Measurements from ENCODE around the gene SBF1. TPM values are rescaled to one million over a fixed set of nuclear protein-coding genes. Genes with fewer than 3 reads are reported as not detected.

The SBF1 gene
- total RNA-seq, 1 donor from 2014 or later = 55.8 TPM

- Histone ChIP-seq H3K9me3 (replicated peaks) (no peaks in the 10 kb centered on the region), H3K36me3 (no peaks in the 10 kb centered on the region), H3K27ac (replicated peaks) (no peak overlapping the region), H3K27me3 (ENCODE audit: low read depth) (peaks cover 58% of the 10 kb centered on the region), H3K4me1 (no peaks in the 10 kb centered on the region), H3K4me3 (no peak overlapping the region)
- TF ChIP-seq CTCF (IDR thresholded peaks at IDR 0.05; ENCODE audit: borderline replicate concordance) = no peak
- DNase-seq = no peak
- intact Hi-C loops (cut with micrococcal nuclease) = no loop called here
Observed at GRCh38 chr22:50488886-50489285, 14.1 kb upstream of the SBF1 start.

GRCh38 chr22:50488006-50488677 is 13.3 kb upstream of the SBF1 start:
- Histone ChIP-seq H3K27ac (replicated peaks) (no peak overlapping the region), H3K4me1 (no peaks in the 10 kb centered on the region), H3K4me3 (no peak overlapping the region), H3K9me3 (replicated peaks) (no peaks in the 10 kb centered on the region), H3K27me3 (ENCODE audit: low read depth) (peaks cover 65% of the 10 kb centered on the region), H3K36me3 (no peaks in the 10 kb centered on the region)
- TF ChIP-seq CTCF (IDR thresholded peaks at IDR 0.05; ENCODE audit: borderline replicate concordance) = no peak
- intact Hi-C loops (cut with micrococcal nuclease) = no loop called here
- no peak for DNase-seq

GRCh38 chr22:50487290-50488005 is 12.6 kb upstream of the SBF1 start:
- TF ChIP-seq CTCF (IDR thresholded peaks at IDR 0.05; ENCODE audit: borderline replicate concordance) = no peak

GRCh38 chr22:50486561-50487289 is 11.9 kb upstream of the SBF1 start, which contains the start of gene MIOX:
MIOX (plus strand) TSS chr22:50486859; CDS start chr22:50486898, 39 bp downstream.
- Histone ChIP-seq H3K27me3 (ENCODE audit: low read depth) (peaks cover 79% of the 10 kb centered on the region), H3K9me3 (replicated peaks) (no peaks in the 10 kb centered on the region), H3K27ac (replicated peaks) (no peak within 1 kb of the TSS), H3K4me3 (no peak within 1 kb of the TSS), H3K36me3 (no peaks in the 10 kb centered on the region), H3K4me1 (peaks cover 6% of the 10 kb centered on the region)
- DNase-seq = no peak
- intact Hi-C loops (cut with micrococcal nuclease) = no loop called here
- TF ChIP-seq CTCF (IDR thresholded peaks at IDR 0.05; ENCODE audit: borderline replicate concordance) = no peak

More at GRCh38 chr22:50487290-50488005, 12.6 kb upstream of the SBF1 start:
- H3K36me3 ChIP-seq = no peaks in the 10 kb centered on the region
- no peaks in the 10 kb centered on the region for H3K9me3 ChIP-seq (replicated peaks)
- no peak overlapping the region for H3K27ac ChIP-seq (replicated peaks)
- peaks cover 72% of the 10 kb centered on the region for H3K27me3 ChIP-seq (ENCODE audit: low read depth)
- H3K4me3 ChIP-seq = no peak overlapping the region
- no peaks in the 10 kb centered on the region for H3K4me1 ChIP-seq
- intact Hi-C loops (cut with micrococcal nuclease) = no loop called here
- no peak for DNase-seq

- no peak for DNase-seq
- Histone ChIP-seq H3K27ac (replicated peaks) (no peak overlapping the region), H3K36me3 (no peaks in the 10 kb centered on the region), H3K27me3 (ENCODE audit: low read depth) (peaks cover 92% of the 10 kb centered on the region), H3K4me1 (peaks cover 15% of the 10 kb centered on the region), H3K9me3 (replicated peaks) (no peaks in the 10 kb centered on the region), H3K4me3 (no peak overlapping the region)
- TF ChIP-seq CTCF (IDR thresholded peaks at IDR 0.05; ENCODE audit: borderline replicate concordance) = no peak
- intact Hi-C loops (cut with micrococcal nuclease) = no loop called here
Observed at GRCh38 chr22:50485221-50486131, 10.6 kb upstream of the SBF1 start.
